Neural cell (in vitro differentiated cells): ENCODE results near the gene MAP1LC3B2. TPM values are rescaled to one million over a fixed set of nuclear protein-coding genes. Genes with fewer than 3 reads are reported as not detected.

Experiments
- H2AFZ ChIP-seq: fragments of 200-600, 300-800 bp; sonication (generic), shearing (Covaris generic); 2 replicates; pipeline ENCODE4 v1.6.0; 2014; ENCODE audit warnings: low read depth, mild to moderate bottlenecking, antibody characterized with exemption, low read length, moderate library complexity
- H3F3A ChIP-seq: fragments of 200-600 bp; shearing (Covaris generic); 2 replicates; pipeline ENCODE4 v1.6.1; 2016; ENCODE audit warnings: mild to moderate bottlenecking, moderate library complexity, mixed read lengths, antibody characterized with exemption, low read length; ENCODE audit not compliant: insufficient read depth, poor library complexity, severe bottlenecking
- H3K27ac ChIP-seq: fragments of 200-600, 300-800 bp; sonication (generic), shearing (Covaris generic); 2 replicates; pipeline ENCODE4 v1.5.1; 2014; ENCODE audit warnings: mild to moderate bottlenecking, low read length, moderate library complexity
- H3K27me3 ChIP-seq: fragments of 300-800, 200-600 bp; sonication (generic), shearing (Covaris generic); 2 replicates; pipeline ENCODE4 v1.6.0; 2014; ENCODE audit warnings: mild to moderate bottlenecking, low read depth, low read length, moderate library complexity; ENCODE audit not compliant: insufficient read depth
- H3K36me3 ChIP-seq: fragments of 300-800, 200-600 bp; sonication (generic), shearing (Covaris generic); 2 replicates; pipeline ENCODE4 v1.5.1; 2014; ENCODE audit warnings: mild to moderate bottlenecking, antibody characterized with exemption, low read length, moderate library complexity; ENCODE audit not compliant: insufficient read depth
- H3K4me2 ChIP-seq: fragments of 300-800, 200-600 bp; sonication (generic), shearing (Covaris generic); 2 replicates; pipeline ENCODE4 v1.6.0; 2014; ENCODE audit warnings: mild to moderate bottlenecking, low read length
- H3K4me3 ChIP-seq: fragments of 300-800, 200-600 bp; sonication (generic), shearing (Covaris generic); 2 replicates; pipeline ENCODE4 v1.5.1; 2014; ENCODE audit warnings: mild to moderate bottlenecking, low read length, moderate library complexity
- H3K79me2 ChIP-seq: fragments of 200-600 bp; shearing (Covaris generic); replicated peaks from 2 replicates; pipeline ENCODE4 v1.6.0; 2014; ENCODE audit warnings: mild to moderate bottlenecking, low read length, moderate library complexity; ENCODE audit not compliant: insufficient read depth
- H3K9ac ChIP-seq: fragments of 300-800, 200-600 bp; sonication (generic), shearing (Covaris generic); 2 replicates; pipeline ENCODE4 v1.6.1; 2016; ENCODE audit warnings: mild to moderate bottlenecking, low read length, mixed read lengths
- H3K9me2 ChIP-seq: fragments of 200-600 bp; shearing (Covaris generic); 2 replicates; pipeline ENCODE4 v1.6.1; 2016; ENCODE audit warnings: mild to moderate bottlenecking, low read length, mixed read lengths; ENCODE audit not compliant: insufficient read depth
- H3K9me3 ChIP-seq: fragments of 200-600, 300-800 bp; sonication (generic), shearing (Covaris generic); 2 replicates; pipeline ENCODE4 v1.6.1; 2016; ENCODE audit warnings: mild to moderate bottlenecking, mixed run types, low read length, moderate library complexity, mixed read lengths
- H4K20me1 ChIP-seq: fragments of 200-600 bp; shearing (Covaris generic); 2 replicates; pipeline ENCODE4 v1.6.1; 2016; ENCODE audit warnings: mild to moderate bottlenecking, mixed run types; ENCODE audit not compliant: insufficient read depth
- EP300 ChIP-seq: fragments of 450-650 bp; conservative IDR thresholded peaks from 2 replicates; pipeline ENCODE4 v1.6.1; 2014; ENCODE audit warnings: antibody characterized with exemption, mild to moderate bottlenecking, moderate library complexity; ENCODE audit not compliant: poor library complexity, severe bottlenecking
- EZH2 ChIP-seq: fragments of 200-600, 300-800 bp; shearing (Covaris generic), sonication (generic); IDR thresholded peaks from 2 replicates; pipeline ENCODE4 v1.6.1; 2014; ENCODE audit warnings: antibody characterized with exemption, low read length, borderline replicate concordance, mild to moderate bottlenecking; ENCODE audit not compliant: insufficient read depth, poor library complexity, severe bottlenecking
- MXI1 ChIP-seq: fragments of 450-650 bp; conservative IDR thresholded peaks from 2 replicates; pipeline ENCODE4 v1.6.1; 2014; ENCODE audit warnings: antibody characterized with exemption, mild to moderate bottlenecking; ENCODE audit not compliant: poor library complexity, severe bottlenecking
- POLR2AphosphoS5 ChIP-seq: IDR thresholded peaks from 2 replicates; pipeline ENCODE4 v1.6.1; 2012
- RAD21 ChIP-seq: fragments of 450-650 bp; conservative IDR thresholded peaks from 2 replicates; pipeline ENCODE4 v1.6.1; 2014; ENCODE audit warnings: antibody characterized with exemption, mild to moderate bottlenecking, moderate library complexity
- SMC3 ChIP-seq: fragments of 450-650 bp; conservative IDR thresholded peaks from 2 replicates; pipeline ENCODE4 v1.6.1; 2014; ENCODE audit warnings: antibody characterized with exemption, mild to moderate bottlenecking, moderate library complexity; ENCODE audit not compliant: poor library complexity
- TAF1 ChIP-seq: IDR thresholded peaks from 2 replicates; pipeline ENCODE4 v1.6.1; 2012; ENCODE audit warnings: low read depth
- polyA plus RNA-seq: library from polyadenylated mRNA; depleted of rRNA; stranded (reverse); fragments of >200 nt; gene quantifications from 2 replicates; pipeline ENCODE4 v1.2.3, GENCODE V29; 2014
- TF ChIP-seq, protein P1 (sequence below): fragments of 450-650 bp; IDR thresholded peaks from 2 replicates; pipeline ENCODE4 v1.5.1; 2014; ENCODE audit warnings: antibody characterized with exemption, mild to moderate bottlenecking, moderate library complexity; ENCODE audit not compliant: poor library complexity, severe bottlenecking
- TF ChIP-seq, protein P2 (sequence below): IDR thresholded peaks from 2 replicates; pipeline ENCODE4 v1.6.1; 2012; ENCODE audit warnings: borderline replicate concordance

MAP1LC3B2 gene
- polyA plus RNA-seq, 1 donor from 2014 or later = 3.9 TPM

DNA sequence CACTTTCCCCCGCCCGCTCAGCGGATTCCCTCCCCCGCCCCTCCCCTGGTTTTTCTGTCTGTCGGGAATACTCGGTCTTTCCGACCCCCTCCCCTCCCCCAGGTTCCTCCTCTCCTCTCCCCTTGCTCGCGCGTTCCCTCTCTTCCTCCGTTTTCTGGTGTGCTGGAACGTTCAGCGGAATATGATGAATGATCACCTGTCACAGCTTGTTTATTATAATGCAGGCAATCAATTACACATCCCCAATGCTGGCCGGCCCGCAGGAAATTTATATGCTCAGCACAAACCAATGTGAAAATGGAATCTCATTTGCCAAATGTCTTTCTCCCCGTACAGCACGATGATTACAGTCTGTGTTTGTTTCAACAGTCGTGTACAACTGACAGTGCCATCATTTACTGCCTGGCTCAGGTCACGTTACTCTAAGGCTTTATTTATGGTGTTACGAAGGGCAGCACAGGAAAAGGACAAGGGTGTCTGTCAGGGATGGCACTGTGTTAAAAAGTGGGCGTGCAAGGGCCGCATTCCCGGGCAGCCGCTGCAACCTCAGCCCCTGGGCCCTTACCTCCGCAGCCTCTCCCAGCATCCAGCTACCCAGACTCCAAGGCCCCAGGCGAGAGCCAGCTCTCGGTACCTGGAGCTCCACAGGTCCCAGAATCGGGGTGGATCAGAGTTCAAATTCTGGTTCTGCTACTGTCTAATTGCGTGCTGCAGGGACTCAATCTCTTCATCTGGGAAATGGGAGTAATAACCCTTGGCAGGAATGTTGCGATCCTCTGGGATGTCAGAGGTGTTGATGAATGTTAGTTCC lies 24.7 kb upstream of the MAP1LC3B2 start:
- peak overlapping the region; percentile 96 for H3K9ac ChIP-seq

GRCh38 chr12:116535241-116535640 lies 23.9 kb upstream of the MAP1LC3B2 start:
- Histone ChIP-seq H3K27ac (peak overlapping the region; percentile 99), H3K9ac (peak overlapping the region; percentile 96), H3K27me3 (no peaks in the 10 kb centered on the region), H3K4me3 (peak overlapping the region; percentile 92), H3K9me2 (no peaks in the 10 kb centered on the region), H3K36me3 (no peaks in the 10 kb centered on the region), H3F3A (no peaks in the 10 kb centered on the region), H4K20me1 (no peaks in the 10 kb centered on the region), H3K9me3 (no peaks in the 10 kb centered on the region), H2AFZ (no peak overlapping the region), H3K79me2 (no peaks in the 10 kb centered on the region), H3K4me2 (peak overlapping the region; percentile 77)
- TF ChIP-seq POLR2AphosphoS5 = no peak
- TF ChIP-seq SMC3 = no peak
- TF ChIP-seq, protein P1, sequence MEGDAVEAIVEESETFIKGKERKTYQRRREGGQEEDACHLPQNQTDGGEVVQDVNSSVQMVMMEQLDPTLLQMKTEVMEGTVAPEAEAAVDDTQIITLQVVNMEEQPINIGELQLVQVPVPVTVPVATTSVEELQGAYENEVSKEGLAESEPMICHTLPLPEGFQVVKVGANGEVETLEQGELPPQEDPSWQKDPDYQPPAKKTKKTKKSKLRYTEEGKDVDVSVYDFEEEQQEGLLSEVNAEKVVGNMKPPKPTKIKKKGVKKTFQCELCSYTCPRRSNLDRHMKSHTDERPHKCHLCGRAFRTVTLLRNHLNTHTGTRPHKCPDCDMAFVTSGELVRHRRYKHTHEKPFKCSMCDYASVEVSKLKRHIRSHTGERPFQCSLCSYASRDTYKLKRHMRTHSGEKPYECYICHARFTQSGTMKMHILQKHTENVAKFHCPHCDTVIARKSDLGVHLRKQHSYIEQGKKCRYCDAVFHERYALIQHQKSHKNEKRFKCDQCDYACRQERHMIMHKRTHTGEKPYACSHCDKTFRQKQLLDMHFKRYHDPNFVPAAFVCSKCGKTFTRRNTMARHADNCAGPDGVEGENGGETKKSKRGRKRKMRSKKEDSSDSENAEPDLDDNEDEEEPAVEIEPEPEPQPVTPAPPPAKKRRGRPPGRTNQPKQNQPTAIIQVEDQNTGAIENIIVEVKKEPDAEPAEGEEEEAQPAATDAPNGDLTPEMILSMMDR = no peak
- TF ChIP-seq EP300 = no peak
- TF ChIP-seq TAF1 = no peak
- TF ChIP-seq, protein P2, sequence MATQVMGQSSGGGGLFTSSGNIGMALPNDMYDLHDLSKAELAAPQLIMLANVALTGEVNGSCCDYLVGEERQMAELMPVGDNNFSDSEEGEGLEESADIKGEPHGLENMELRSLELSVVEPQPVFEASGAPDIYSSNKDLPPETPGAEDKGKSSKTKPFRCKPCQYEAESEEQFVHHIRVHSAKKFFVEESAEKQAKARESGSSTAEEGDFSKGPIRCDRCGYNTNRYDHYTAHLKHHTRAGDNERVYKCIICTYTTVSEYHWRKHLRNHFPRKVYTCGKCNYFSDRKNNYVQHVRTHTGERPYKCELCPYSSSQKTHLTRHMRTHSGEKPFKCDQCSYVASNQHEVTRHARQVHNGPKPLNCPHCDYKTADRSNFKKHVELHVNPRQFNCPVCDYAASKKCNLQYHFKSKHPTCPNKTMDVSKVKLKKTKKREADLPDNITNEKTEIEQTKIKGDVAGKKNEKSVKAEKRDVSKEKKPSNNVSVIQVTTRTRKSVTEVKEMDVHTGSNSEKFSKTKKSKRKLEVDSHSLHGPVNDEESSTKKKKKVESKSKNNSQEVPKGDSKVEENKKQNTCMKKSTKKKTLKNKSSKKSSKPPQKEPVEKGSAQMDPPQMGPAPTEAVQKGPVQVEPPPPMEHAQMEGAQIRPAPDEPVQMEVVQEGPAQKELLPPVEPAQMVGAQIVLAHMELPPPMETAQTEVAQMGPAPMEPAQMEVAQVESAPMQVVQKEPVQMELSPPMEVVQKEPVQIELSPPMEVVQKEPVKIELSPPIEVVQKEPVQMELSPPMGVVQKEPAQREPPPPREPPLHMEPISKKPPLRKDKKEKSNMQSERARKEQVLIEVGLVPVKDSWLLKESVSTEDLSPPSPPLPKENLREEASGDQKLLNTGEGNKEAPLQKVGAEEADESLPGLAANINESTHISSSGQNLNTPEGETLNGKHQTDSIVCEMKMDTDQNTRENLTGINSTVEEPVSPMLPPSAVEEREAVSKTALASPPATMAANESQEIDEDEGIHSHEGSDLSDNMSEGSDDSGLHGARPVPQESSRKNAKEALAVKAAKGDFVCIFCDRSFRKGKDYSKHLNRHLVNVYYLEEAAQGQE = no peak
- TF ChIP-seq MXI1 = no peak
- no peak for TF ChIP-seq EZH2
- no peak for TF ChIP-seq RAD21

More for the DNA sequence above, 24.7 kb upstream of the MAP1LC3B2 start:
- no peaks in the 10 kb centered on the region for H3K79me2 ChIP-seq
- peak overlapping the region; percentile 92 for H3K4me3 ChIP-seq
- TF ChIP-seq TAF1 (no peak), EP300 (peak; percentile 29), MXI1 (no peak), SMC3 (peak; percentile 32), EZH2 (no peak), RAD21 (peak; percentile 43), POLR2AphosphoS5 (peak; percentile 47)
- TF ChIP-seq, protein P1 = no peak
- TF ChIP-seq, protein P2 = peak; percentile 50
- H3F3A ChIP-seq = no peaks in the 10 kb centered on the region
- peak overlapping the region; percentile 99 for H3K27ac ChIP-seq
- H2AFZ ChIP-seq = peak overlapping the region; percentile 11
- H3K36me3 ChIP-seq = no peaks in the 10 kb centered on the region
- H3K9me2 ChIP-seq = no peaks in the 10 kb centered on the region
- no peaks in the 10 kb centered on the region for H3K27me3 ChIP-seq
- no peaks in the 10 kb centered on the region for H4K20me1 ChIP-seq
- peak overlapping the region; percentile 77 for H3K4me2 ChIP-seq
- no peaks in the 10 kb centered on the region for H3K9me3 ChIP-seq
